Body of pancreas (tissue), 4 donors: ENCODE results near the gene SLC25A41.

ENCODE experiments used
- CTCF ChIP-seq, 7 experiments: fragments of 450-650 bp in 4 of 7; fragments of 200-600 bp in 3 of 7; sonication (generic) in 3 of 7; IDR thresholded peaks; one replicate each; pipeline ENCODE4 v1.5.1; 2016 to 2019; ENCODE audit warnings: antibody characterized with exemption in 7 of 7
- POLR2A ChIP-seq, 3 donors: fragments of 450-650 bp; IDR thresholded peaks; one replicate each; pipeline ENCODE4 v1.6.1; 2016; ENCODE audit warnings: antibody characterized with exemption in 3 of 3, mild to moderate bottlenecking in 2 of 3

DNA sequence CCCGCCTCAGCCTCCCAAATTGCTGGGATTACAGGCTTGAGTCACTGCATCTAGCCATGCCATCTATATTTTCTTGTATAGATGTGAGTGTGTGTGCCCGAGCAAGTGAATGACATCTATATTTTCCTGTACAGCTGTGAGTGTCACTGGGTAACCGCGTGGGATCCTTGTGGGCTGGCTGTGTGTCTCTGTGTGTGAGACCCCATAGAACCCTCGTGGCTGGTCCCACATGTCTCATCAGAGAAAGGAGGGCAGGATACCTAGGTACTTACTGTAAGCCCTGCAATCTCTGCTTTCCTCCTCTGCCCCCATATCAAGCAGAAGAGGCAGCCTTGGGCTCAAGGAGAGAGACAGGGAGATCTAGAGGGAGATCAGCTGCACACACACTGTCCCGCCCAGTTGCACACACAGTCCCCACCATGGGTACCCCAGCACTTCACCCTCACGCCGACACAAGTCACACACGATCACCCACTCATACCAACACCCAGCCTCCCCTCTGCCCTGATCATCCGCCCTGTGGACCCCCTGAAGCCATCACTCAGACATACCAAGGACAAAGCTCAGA is 47.4 kb upstream of the SLC25A41 start:
- TF ChIP-seq POLR2A (IDR thresholded peaks at IDR 0.05) = no peak
- TF ChIP-seq CTCF (IDR thresholded peaks at IDR 0.05) = no peak
